GM18868 (cell line): Measurements from ENCODE around the gene TARS3.
"Not testable (repeated sequence)": the region's sequence is repeated elsewhere in the genome, so short reads cannot be mapped to it uniquely, and the experiment has no call there.

Source experiments
- ATAC-seq: cut with Tn5 transposase; IDR thresholded peaks from one replicate; pipeline ENCODE4 v1.9.1; 2021; ENCODE audit warnings: mild to moderate bottlenecking, moderate library complexity; ENCODE audit not compliant: unreplicated experiment

TARS3 gene

GRCh38 chr15:101657171-101657570 is 67.1 kb downstream of the TARS3 start:
- ATAC-seq: no peak

GRCh38 chr15:101654624-101655337 is 69.5 kb downstream of the TARS3 start:
- not testable (repeated sequence) for ATAC-seq

DNA sequence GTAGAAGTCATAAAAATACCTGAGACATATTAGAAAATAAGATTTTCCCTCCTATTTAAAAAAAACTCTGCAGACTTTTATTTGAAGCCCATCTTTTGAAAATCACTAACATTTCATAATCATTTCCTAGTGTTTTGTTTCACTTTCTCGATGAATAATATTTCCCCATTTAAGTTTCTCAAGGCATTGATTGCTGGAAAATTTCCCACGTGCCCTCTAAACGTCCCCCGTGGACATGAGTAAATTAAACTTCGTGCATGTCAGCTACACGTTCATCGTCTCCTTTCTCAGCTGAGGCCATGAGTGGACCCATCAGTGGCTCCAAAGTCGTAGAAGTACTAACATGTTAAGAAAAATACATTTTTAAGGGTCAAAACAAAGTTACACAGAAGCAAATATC is 70.1 kb downstream of the TARS3 start:
- no peak for ATAC-seq

DNA sequence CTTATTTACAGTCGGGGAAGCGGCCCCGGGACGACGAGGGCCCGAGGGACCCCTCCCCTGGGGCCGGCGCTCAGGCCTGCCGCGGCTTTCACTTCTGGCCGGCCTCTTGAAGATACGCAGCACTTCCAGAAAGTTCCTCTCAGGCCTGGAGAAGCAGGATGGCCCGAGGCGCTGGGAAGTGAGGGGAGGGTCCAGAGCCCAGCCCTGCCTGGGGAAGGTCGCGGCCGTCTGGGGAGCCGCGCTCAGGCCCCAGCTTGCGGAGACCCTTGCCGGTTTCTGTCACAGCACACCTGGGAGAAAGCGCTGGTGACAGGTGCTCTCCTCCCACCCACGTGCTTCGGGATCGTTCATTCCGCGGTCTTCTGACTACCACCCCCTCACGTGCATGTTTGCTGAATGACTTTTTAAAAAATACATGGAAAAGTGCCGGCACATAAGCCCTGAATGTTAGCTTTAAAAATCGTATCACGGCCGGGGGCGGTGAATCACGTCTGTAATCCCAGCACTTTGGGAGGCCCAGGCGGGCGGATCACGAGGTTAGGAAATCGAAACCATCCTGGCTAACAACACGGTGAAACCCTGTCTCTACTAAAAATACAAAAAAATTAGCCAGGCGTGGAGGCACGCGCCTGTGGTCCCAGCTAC is 71.4 kb downstream of the TARS3 start:
- no peak for ATAC-seq

DNA sequence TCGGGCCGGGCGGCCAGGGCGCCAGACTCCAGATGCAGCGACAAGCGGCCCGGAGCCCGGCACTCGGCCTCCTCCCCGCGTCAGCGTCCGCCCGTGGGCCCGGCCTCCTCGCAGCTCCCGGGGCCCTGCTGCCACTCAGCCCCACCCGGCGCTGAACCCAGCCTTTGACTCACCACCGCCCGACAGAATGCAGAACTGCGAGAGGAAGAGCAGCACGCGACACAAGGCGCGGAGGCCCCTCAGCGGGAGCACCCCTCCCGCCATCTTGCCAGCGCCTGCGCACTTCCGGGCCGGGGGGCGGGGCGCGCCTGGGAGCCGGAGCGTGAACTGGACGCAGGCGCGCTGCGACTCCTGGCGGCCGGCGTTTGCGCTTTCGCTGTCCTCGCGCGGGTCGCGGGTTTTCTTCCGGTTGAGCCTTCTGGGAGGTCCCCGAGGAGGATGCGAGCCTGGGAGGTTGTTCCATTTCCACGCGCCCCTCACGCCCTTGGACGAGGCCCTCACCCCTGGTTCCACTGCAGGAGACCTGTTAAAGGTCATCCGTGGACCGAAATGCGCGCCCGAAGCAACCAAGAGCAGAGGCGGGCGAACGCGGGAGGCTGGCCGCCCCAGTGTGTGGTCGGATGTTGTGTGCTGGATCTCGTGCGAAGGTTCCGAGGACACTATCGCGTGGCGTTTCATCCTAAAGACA is 72.0 kb downstream of the TARS3 start, which contains the start of gene TM2D3:
TSS of gene TM2D3 (minus strand) at position 284 of the 688 bp plus-strand sequence. CDS start at position 264, 20 bp downstream.
- peak; percentile 90 for ATAC-seq

- peak; percentile 43 for ATAC-seq
These were observed 72.6 kb downstream of the TARS3 start for GRCh38 chr15:101651554-101652097.

- ATAC-seq: no peak
These were observed 74.1 kb downstream of the TARS3 start for GRCh38 chr15:101650145-101650544.

DNA sequence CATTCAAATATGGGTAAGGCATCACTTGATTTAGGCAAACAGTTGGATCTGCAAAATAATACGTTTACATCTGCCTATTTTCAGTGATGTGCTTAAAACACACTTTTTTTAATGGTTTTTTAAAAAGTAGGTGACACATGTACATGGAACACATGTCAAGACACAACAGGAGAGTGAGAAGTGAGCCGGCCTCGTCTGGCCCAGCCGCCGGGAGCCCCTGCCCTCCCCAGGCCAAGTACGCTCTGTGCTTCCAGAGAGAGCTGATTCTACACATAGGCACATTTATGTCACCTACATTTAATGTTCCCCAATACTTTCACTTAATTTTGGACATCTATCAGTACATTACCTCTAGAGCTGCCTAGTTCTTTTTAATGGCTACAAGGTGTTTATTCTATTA is 75.9 kb downstream of the TARS3 start:
- no peak for ATAC-seq

DNA sequence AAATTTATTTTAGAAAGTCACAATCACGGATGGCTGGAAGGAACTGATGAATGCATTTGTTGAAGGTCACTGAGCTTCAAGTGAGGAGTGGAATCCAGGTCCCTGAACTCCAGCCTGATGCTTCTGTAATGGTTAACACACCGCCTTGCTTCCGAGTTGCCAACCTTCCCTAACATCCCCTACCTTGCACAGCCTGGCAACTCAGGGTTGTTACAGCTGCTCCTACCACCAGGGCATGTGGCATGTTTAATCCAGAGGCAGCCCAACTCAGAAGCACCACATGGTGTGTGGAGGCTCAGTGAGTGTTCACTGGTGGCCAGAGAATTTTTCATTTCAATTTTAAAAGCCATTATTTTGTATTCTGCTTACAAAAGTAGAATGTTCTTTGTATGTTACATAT is 77.0 kb downstream of the TARS3 start:
- ATAC-seq: no peak

DNA sequence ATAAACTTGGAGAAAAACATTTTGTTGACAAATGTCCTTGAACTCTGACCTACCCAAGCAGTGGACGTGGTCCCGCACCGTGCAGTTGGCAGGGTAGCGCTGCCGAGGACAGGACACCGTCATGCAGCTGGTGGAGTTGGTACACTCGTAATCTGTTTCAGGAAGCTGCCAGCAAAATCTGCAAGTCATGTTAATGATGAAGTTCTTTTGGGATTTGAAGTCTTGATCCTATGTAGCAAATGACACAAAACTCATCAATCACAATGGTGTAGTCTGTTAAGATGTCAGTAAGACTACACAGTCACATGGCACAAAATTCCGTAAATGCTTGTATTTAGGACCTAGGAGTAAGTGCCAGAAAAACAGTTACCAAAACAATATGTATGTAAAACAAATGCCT is 77.6 kb downstream of the TARS3 start:
- no peak for ATAC-seq

- no peak for ATAC-seq
These were observed 81.9 kb downstream of the TARS3 start for GRCh38 chr15:101642361-101642760.

GRCh38 chr15:101641894-101642293 is 82.4 kb downstream of the TARS3 start:
- ATAC-seq: peak; percentile 60

DNA sequence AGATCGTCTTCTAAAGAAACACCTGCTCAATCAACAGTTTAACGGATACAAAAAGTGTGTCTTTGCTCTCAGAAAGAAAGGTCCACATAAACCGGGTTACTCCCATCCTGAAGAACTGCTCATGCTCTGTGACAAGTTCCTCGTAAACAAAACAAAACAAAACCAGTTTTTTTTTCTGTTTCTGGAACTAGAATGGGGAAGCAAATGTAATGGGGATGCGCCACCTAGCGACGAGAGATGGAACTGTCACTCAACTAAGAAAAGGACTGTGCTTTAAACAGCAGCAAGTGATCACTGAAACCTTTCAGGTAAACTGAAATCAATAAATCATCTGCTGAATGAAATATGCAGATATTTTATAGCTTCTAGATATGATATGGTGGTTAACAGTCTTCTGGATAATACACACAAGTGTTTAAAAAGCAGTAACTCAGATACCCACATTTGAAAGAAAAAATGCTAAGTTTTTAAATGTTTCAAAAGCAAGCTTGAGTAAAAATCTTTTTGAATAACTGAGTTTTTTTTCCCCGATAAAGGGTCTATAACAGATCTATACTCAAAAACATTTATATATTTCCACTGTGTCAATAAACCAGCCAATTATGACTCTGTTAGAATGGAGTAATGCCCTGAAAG is 83.0 kb downstream of the TARS3 start:
- peak; percentile 64 for ATAC-seq

- no peak for ATAC-seq
These were observed 84.6 kb downstream of the TARS3 start for GRCh38 chr15:101639667-101640066.

GRCh38 chr15:101637919-101638318 is 86.4 kb downstream of the TARS3 start:
- no peak for ATAC-seq

DNA sequence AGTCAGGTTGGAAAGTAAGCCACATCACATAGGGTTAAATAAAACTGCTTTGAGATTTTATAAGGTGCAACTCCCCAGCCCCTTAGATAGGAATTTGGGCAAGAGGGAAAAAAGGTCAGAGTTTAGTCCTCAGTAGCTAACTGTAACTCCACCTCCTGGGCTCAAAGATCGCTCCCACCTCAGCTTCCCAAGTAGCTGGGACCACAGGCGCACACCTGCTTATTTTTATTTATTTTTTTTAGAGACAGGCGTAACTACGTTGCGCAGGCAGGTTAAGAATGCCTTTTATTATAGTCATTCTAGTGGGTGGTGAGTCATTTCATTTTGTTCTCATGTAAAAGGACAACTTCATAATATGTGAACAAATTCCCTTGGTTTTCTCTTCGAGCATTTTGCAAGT is 86.8 kb downstream of the TARS3 start:
- no peak for ATAC-seq

GRCh38 chr15:101637038-101637437 is 87.2 kb downstream of the TARS3 start:
- ATAC-seq: no peak

DNA sequence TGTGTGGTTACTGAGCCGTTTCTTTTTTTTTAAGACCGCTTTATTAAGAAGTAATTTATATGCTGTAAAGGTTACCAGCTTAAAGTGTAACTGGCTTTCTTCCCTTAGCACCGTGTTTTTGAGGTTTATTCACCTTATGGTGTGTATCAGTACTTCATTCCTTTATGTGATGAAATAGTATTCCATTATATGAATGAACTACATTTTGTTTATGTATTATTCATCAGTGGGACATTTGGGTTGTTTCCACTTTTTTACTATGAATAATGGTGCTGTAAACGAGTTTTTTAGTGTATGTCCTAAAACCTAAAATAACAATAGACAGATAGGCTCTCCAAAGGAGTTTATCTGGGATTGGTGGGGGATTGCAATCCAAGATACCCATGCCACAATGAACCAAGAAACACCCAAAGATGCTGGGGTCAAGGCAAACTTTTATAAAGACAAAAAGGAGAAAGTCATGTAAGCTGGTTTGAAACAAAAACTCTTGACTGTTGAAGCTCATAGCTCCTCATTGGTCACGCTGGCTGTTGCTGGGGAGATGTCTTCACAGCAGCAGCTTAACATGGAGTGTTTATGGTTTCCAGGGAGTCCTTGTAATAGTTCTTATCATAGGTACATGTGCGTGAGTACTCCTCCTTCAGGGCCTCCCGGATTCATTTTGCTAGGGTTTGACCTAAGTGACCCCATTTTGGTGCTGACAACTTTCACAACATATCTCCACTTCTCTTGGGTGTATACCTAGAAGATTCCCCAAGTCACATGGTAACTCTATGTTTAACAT is 88.1 kb downstream of the TARS3 start:
- no peak for ATAC-seq

GRCh38 chr15:101633356-101633755 is 90.9 kb downstream of the TARS3 start:
- no peak for ATAC-seq

- ATAC-seq: not testable (repeated sequence)
These were observed 97.5 kb downstream of the TARS3 start for GRCh38 chr15:101626729-101627128.
